Lower lobe of right lung (tissue), 2 donors: ENCODE measurements around the gene PTGFRN. TPM values are rescaled to one million over a fixed set of nuclear protein-coding genes. Genes with fewer than 3 reads are reported as not detected.

Source experiments
- ATAC-seq, 2 donors: fragments of 200-7000 bp; cut with Tn5 transposase; one replicate each; pipeline ENCODE4 v1.9.1; 2020 to 2022; ENCODE audit warnings: mild to moderate bottlenecking in 2 of 2, moderate library complexity in 2 of 2
- DNase-seq: peaks from one replicate; pipeline ENCODE4 v3.0.0-alpha.2; 2020
- H3K27ac ChIP-seq: fragments of 200-600 bp; one replicate; pipeline ENCODE4 v1.8.0; 2022
- H3K27me3 ChIP-seq: fragments of 200-600 bp; one replicate; pipeline ENCODE4 v1.8.0; 2022; ENCODE audit warnings: low read depth
- H3K36me3 ChIP-seq: fragments of 200-600 bp; one replicate; pipeline ENCODE4 v1.8.0; 2022; ENCODE audit warnings: mild to moderate bottlenecking
- H3K4me1 ChIP-seq: fragments of 200-600 bp; one replicate; pipeline ENCODE4 v1.8.0; 2022
- H3K4me3 ChIP-seq: fragments of 200-600 bp; one replicate; pipeline ENCODE4 v1.8.0; 2022; ENCODE audit warnings: mild to moderate bottlenecking
- H3K9me3 ChIP-seq: fragments of 200-600 bp; one replicate; pipeline ENCODE4 v1.8.0; 2022
- CTCF ChIP-seq: fragments of 200-600 bp; IDR thresholded peaks from one replicate; pipeline ENCODE4 v1.8.0; 2022; ENCODE audit warnings: antibody characterized with exemption, mild to moderate bottlenecking
- intact Hi-C: fragments of 100-400 bp; cut with DNase I; formaldehyde crosslinking; loops from one replicate; pipeline ENCODE4 v1.11.0; 2022
- total RNA-seq: library from RNA; stranded (reverse); fragmentation: NEBNext Ultra II Directional; extraction: Animal tissue kit (Norgen Biotek cat#: 25700); gene quantifications from one replicate; pipeline ENCODE4 v1.2.1, GENCODE V29; 2021
- donor health status: DM: no; HTN: yes; CAD: no; lungs with severe emphysema.

PTGFRN gene
- total RNA-seq, 1 donor from 2014 or later = 31.1 TPM

DNA sequence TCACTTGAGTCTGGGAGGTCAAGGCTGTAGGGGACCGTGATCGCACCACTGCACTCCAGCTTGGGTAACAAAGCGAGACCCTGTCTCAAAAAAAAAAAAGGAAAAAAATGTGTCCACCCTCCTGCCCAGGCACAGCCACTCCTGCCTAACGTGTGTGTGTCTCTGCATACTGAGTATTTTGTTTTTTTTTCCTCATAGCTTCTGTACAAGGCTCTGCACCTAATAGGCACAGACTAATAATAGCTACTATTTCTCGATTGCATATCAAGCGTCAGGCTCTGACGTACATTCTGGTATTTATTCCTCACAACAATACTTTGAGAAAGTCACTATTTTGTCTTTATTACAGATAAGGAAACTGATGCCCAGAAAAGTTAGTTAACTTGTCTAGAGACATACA lies 5.0 kb downstream of the PTGFRN start:
- no peak for ATAC-seq
- H3K9me3 ChIP-seq = no peaks in the 10 kb centered on the region

GRCh38 chr1:116915086-116915661 lies 5.5 kb downstream of the PTGFRN start:
- no peak overlapping the region for H3K4me3 ChIP-seq
- no peaks in the 10 kb centered on the region for H3K9me3 ChIP-seq
- DNase-seq (no peak), ATAC-seq (no peak)
- TF ChIP-seq CTCF = no peak
- no peaks in the 10 kb centered on the region for H3K36me3 ChIP-seq
- intact Hi-C loops = no loop called here
- H3K4me1 ChIP-seq = peaks cover 35% of the 10 kb centered on the region
- H3K27ac ChIP-seq = no peak overlapping the region
- no peaks in the 10 kb centered on the region for H3K27me3 ChIP-seq

More for the DNA sequence above, 5.0 kb downstream of the PTGFRN start:
- Histone ChIP-seq H3K4me1 (peaks cover 35% of the 10 kb centered on the region), H3K4me3 (no peak overlapping the region), H3K27me3 (no peaks in the 10 kb centered on the region), H3K36me3 (no peaks in the 10 kb centered on the region), H3K27ac (no peak overlapping the region)
- intact Hi-C loops = no loop called here
- TF ChIP-seq CTCF = no peak
- DNase-seq = no peak

DNA sequence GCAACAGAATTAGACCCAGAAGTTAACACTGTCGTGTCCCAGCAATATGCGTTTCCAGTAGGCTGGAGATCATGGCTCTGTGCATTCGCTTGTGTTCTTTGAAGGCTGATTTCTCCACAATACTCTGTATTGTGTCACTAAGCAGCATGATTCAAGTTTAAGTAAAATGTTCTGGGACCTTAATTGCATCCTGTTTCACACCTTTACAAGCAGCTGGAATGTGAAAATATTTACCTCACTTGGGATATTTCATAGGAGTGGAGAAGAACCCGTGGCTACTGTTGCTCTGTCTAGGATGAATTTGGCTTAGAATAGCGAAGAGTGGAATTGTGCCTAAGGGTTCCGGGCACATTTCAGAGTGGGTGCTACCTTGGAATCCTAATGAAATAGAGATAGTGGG lies 6.3 kb downstream of the PTGFRN start:
- ATAC-seq (no peak), DNase-seq (no peak)
- Histone ChIP-seq H3K36me3 (no peaks in the 10 kb centered on the region), H3K27ac (no peak overlapping the region), H3K27me3 (no peaks in the 10 kb centered on the region), H3K4me3 (no peak overlapping the region), H3K9me3 (no peaks in the 10 kb centered on the region), H3K4me1 (peaks cover 31% of the 10 kb centered on the region)
- intact Hi-C loops = no loop called here
- no peak for TF ChIP-seq CTCF

DNA sequence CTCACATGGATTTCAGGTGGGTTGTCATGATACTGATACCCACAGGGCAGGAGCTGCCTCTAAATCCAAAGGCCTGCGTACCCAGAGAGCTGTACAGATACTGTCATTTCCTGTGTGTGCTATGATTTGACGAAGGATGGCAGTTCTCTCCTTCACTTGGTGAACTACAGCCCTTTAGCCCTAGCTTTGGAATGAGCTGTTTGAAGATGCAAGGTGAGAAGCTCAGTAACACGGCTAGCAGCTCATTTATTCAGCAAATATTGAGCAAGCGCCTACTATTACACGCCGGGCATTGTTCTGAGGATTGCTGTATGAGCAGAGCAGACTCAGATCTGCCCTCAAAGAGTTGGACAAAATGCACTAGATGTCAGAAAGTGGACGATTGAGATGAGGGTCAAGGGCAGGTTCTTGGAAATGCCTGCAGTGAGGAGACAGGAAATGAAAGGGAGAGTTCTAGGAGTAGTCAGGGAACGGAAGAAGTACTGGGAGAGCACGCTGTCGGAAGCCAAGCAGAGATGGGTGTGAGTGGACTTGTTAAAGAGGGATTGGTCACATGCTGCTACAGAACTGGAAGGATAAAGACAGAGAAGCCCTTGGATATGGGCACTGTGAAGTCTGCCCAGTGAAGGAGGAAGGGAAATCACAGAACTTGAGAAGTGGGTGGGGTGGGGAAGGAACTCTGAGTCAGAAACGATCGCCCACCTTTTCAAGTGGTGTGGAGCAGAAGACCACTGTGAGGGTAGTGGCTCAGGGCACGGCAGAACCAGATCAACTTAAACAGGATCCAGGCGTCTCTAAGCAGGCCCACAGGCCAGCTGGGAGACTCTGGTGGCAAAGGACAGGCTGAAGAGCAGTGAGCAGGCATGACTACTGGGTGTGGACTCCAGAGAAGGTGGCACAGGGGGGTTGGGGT lies 7.1 kb downstream of the PTGFRN start:
- no peak overlapping the region for H3K27ac ChIP-seq
- H3K36me3 ChIP-seq = no peaks in the 10 kb centered on the region
- intact Hi-C loops = no loop called here
- no peak for TF ChIP-seq CTCF
- H3K4me1 ChIP-seq = peaks cover 24% of the 10 kb centered on the region
- H3K27me3 ChIP-seq = no peaks in the 10 kb centered on the region
- no peak for DNase-seq
- ATAC-seq = peak; percentile 56 to 63
- H3K4me3 ChIP-seq = no peak overlapping the region
- no peaks in the 10 kb centered on the region for H3K9me3 ChIP-seq

DNA sequence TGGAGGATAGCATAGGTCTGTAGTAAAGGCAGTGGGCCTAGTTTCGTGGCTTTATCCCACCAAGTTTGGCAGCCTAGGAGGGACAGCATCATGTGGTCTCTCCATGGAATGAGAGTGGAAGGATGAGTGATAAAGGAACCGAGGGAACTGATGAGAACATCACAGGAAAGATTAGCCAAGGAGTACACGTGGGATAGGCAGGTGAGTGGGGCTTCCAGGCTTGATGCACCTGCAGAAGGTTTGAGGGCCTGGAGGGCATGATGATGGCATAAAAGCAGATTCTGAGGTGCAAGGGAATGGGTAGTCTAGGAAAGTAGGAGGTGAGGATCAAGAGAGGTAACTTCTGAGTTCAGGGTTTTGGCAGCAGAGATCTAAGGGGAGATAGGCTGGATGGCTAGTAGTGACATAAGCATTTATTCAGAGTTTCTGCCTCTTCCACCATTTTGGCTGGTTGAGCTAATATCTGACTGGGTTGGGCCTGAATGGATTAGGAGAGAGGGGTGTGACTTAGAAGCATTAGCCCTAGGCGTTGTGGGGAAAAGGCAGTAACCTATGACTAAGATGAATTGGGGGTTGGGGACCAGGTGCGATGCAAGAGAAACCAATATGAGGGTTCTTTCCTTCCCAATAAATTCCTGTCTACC lies 9.1 kb downstream of the PTGFRN start:
- intact Hi-C loops = no loop called here
- ATAC-seq (no peak), DNase-seq (no peak)
- no peak for TF ChIP-seq CTCF
- H3K9me3 ChIP-seq = no peaks in the 10 kb centered on the region
- no peaks in the 10 kb centered on the region for H3K36me3 ChIP-seq
- H3K27ac ChIP-seq = no peak overlapping the region
- H3K4me1 ChIP-seq = peaks cover 18% of the 10 kb centered on the region
- H3K4me3 ChIP-seq = no peak overlapping the region
- H3K27me3 ChIP-seq = no peaks in the 10 kb centered on the region
